Measurements from ENCODE around the gene TMEM17.

GRCh38 chr2:62465039-62465740, 40.8 kb downstream of the TMEM17 start:
- no peak for TF ChIP-seq CTCF (IDR thresholded peaks at IDR 0.05)
- TF ChIP-seq POLR2A (IDR thresholded peaks at IDR 0.05), result no peak

Data from ovary (tissue), 3 donors.